GM21390 (cell line): ENCODE results near the gene OGFOD2.
A peak's percentile ranks its signal among the peaks of the same experiment; 100 is the strongest.

Source experiments
- ATAC-seq: cut with Tn5 transposase; IDR thresholded peaks from one replicate; pipeline ENCODE4 v1.9.1; 2021; ENCODE audit not compliant: unreplicated experiment

OGFOD2 gene

GRCh38 chr12:122976648-122976975 is 1.6 kb downstream of the OGFOD2 start:
- no peak for ATAC-seq

DNA sequence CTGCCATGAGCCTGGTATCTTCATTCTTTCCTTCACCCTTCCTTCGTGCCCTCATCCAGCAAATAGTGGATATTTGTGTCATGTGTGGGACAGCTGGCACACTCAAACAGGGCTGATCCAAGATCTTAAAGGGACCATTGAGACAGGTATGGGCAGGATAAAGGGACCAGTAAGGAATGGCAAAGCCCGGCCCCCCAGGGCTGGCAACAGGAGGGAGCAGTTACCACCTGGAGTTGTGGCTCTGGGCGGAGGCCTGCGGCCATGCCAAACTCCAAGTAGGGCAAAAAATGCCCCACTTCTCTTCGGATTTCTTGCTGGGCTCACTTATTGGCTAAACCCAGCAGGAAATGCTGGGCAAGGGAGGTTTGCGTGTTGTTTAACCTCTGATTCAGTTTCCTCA is 2.1 kb downstream of the OGFOD2 start:
- no peak for ATAC-seq

GRCh38 chr12:122977655-122978392 is 2.8 kb downstream of the OGFOD2 start:
- no peak for ATAC-seq

DNA sequence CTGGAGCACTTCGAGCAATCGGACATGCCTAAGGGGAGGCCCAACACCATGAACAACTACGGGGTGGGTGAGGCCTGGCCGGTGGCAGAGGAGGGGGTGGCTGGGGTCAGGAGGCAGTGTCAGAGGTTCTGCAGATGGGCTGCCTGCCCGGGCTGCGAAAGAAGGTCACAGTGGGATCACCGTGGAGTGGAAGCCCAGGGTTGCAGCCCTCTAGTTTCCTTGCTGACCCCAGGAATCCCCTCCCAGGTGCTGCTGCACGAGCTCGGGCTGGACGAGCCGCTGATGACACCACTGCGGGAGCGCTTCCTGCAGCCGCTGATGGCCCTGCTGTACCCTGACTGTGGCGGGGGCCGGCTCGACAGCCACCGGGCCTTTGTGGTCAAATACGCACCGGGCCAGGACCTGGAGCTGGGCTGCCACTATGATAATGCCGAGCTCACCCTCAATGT is 3.5 kb downstream of the OGFOD2 start:
- no peak for ATAC-seq

- no peak for ATAC-seq
Measured at GRCh38 chr12:122979001-122979907, 4.2 kb downstream of the OGFOD2 start.

- no peak for ATAC-seq
Measured at GRCh38 chr12:122979908-122980182, 4.8 kb downstream of the OGFOD2 start.

GRCh38 chr12:122980183-122981035 is 5.4 kb downstream of the OGFOD2 start, which contains the start of gene ARL6IP4:
Gene ARL6IP4, plus strand, starts transcription at chr12:122980681. Its CDS starts 459 bp downstream, at chr12:122981140.
- peak; percentile 46 for ATAC-seq

DNA sequence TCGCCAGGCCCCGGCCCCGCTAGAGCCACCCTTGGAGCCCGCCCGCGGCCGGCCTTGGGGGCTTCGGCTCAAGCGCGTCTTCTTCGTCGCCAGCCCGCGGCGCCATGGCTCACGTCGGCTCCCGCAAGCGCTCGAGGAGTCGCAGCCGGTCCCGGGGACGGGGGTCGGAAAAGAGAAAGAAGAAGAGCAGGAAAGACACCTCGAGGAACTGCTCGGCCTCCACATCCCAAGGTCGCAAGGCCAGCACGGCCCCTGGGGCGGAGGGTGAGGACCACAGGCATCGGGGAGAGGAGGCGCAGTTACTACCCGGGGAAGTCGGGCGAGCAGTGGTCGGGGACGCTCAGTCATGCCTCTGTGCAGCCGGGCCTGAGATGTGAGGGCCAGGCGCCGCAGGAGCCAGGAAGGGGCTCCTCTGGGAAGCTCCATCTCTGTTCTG is 6.0 kb downstream of the OGFOD2 start:
- ATAC-seq, result peak; percentile 28

- no peak for ATAC-seq
Measured at GRCh38 chr12:122981587-122982476, 6.8 kb downstream of the OGFOD2 start.

DNA sequence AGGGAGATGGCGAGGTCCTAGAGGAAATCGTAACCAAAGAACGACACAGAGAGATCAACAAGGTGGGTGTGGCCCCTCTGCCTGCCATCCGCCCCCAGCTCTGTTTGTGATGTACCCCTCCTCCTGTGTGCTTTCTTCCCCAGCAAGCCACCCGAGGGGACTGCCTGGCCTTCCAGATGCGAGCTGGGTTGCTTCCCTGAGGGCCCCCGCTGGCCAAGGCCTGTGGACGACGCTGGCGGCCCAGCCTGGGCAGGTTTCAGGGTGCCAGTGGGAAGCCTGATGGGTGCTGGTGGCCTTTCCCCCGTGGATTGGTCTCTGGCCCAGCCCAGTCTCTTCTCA is 7.4 kb downstream of the OGFOD2 start:
- no peak for ATAC-seq

DNA sequence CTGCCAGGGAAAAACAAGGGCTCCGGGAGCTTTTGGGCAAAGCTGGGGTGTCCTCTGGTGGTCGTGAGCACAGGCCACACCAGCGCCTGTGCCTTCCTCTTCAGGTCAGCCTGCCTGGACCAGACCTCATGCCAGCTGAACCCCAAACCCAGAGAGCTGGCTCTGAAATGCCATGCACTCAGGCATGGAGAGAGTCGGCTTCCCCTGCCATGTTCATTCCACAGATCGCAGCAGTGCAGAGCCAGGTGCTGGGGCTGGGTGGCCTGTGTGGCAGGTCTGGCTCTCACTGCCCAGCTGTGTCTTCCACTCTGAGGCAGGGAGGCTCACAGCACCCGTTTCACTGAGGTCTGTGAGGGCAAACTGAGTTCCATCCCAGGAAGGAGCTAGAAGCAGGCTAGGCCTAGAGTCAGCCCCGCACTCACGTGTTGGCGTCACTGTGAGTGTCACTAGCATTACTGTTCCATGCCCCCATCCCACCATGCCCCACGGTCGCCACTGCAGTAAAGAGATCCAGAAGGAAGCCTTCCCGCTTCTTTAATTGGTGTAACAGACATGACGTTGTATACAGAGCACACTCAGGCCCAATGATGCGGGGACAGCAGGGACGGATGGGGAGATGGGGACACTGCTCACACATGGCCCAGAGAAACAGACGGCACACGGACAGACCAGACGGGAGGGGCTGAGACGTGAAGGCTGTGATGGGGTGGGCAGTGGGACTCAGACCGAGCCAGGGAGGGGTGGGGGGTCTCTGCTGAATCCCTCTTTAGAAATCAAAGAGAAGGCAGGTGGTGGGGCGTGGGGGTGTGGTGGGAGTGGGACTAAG is 8.1 kb downstream of the OGFOD2 start:
- ATAC-seq, result no peak

DNA sequence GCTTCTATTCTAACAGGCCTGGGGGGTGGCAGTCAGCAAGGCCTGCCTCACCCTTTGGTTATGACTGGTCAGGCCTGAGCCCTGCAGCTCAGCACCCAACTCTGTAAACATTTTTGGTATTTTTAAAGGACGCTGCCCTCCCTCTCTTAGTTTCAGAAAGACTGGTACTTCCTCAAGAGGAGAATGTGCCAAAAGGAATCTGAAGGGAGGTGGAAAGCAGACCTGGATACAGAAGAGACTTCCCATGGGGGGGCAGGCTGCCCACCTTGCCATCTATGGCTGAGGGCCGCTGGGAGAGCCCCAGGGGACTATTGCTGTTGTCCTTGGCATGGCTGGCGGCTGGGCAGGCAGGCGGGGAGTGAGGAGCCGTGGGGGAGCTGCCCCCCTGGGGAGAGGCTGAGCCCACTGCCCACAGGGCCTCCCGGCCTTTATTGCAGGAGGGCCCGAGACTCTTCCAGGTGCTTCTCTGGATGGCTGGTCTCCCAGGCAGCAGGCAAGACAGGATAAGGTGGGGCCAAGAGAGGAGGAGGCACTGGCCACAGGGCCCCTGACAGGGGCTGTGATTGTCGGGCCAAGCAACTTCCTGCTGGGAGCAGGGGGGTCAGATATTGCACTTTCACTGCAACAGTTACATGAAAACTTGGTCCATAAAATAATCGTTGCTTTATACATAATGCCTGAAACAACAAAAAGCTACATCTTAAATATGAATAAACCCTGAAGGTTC is 8.9 kb downstream of the OGFOD2 start:
- ATAC-seq, result no peak

DNA sequence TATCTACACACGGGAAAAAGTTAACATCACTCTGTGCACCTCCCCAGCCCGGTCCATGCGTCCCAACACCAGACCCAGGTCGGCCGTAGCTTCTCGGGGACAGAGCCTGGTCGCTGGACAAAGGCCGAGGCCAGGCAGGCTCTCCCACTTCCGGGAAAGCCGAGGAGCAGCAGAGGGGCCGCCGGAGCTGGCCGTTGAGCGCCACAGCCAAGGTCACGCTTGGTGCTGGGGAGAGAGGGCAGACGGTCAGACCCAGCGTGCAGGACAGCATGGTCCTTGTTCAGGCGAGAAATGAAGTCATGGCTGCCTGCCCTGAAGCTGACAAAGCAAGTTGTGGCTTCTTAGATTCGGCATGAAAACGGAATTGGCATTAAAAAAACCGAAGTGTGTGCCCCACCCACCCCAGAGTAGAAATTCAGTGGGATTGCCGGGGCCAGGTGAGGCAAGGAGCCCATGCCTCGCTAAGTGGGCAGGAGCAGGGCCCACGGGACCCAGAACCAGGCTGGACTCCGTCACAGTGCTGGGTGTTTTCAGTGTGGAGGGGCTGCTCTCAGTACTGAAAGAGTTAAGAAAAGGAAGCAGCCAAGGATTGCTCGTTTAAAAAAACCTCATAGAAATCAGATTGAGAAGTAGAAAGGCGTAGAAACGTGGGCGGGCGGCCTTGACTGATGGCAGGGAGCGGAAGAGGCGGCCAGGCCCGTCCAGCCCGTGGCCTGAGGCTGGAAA is 9.7 kb downstream of the OGFOD2 start:
- ATAC-seq, result no peak

GRCh38 chr12:122985338-122986257 is 10.6 kb downstream of the OGFOD2 start:
- no peak for ATAC-seq

DNA sequence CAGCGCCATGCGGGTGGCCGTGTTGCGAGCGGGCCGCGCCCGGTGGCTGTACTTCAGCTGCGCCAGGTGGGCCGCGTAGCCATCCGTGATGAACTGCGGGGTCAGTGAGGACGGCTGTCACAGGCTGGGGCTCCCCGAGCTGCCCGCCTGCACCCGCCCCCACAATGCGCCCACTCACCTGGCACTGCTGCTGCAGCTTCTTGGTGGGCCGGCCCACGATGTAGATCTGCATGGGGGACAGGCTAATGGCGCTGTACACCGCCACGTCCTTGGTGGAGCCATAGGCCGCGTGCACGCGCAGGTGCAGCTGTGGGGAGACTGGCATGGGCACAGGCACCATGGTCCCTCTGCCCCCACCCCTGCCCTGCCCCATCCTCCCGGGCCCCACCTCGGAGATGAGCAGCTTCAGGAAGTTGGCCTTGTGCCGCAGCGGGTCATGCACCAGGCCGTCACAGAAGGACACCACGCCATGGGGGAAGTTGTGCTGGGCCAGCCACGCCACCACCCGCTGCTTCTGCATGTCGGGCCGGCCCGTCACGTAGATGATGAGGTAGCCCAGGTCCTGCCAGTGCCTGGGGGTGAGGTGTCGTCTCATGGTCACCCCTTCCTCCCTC is 11.3 kb downstream of the OGFOD2 start:
- no peak for ATAC-seq

- ATAC-seq, result no peak
Measured at GRCh38 chr12:122987086-122987951, 12.3 kb downstream of the OGFOD2 start.
